Fibroblast of mammary gland (primary cell): ENCODE data around the gene DNAH10.

Source experiments
- DNase-seq: peaks from one replicate; pipeline ENCODE4 v3.0.0-alpha.2; 2010; ENCODE audit warnings: low read depth
- H3K4me3 ChIP-seq: 2 replicates; pipeline ENCODE4 v1.5.1; 2011; ENCODE audit warnings: low read depth, mild to moderate bottlenecking, low read length, moderate library complexity; ENCODE audit not compliant: control insufficient read depth
- CTCF ChIP-seq: conservative IDR thresholded peaks from 2 replicates; pipeline ENCODE4 v1.5.1; 2011; ENCODE audit warnings: low read depth, low read length, inconsistent platforms; ENCODE audit not compliant: control insufficient read depth, insufficient read depth

Gene DNAH10

GRCh38 chr12:123954647-123955350 is 192.7 kb downstream of the DNAH10 start:
- no peak overlapping the region for H3K4me3 ChIP-seq
- no peak for TF ChIP-seq CTCF

GRCh38 chr12:123956249-123956648 is 194.1 kb downstream of the DNAH10 start:
- TF ChIP-seq CTCF: no peak

More at GRCh38 chr12:123954647-123955350, 192.7 kb downstream of the DNAH10 start:
- DNase-seq: no peak

GRCh38 chr12:123957196-123957595 is 195.1 kb downstream of the DNAH10 start:
- TF ChIP-seq CTCF: no peak
- DNase-seq: no peak
- H3K4me3 ChIP-seq: no peak overlapping the region

More at GRCh38 chr12:123956249-123956648, 194.1 kb downstream of the DNAH10 start:
- no peak overlapping the region for H3K4me3 ChIP-seq
- no peak for DNase-seq

GRCh38 chr12:123958462-123958861 is 196.4 kb downstream of the DNAH10 start:
- no peak for DNase-seq

GRCh38 chr12:123958876-123959275 is 196.8 kb downstream of the DNAH10 start:
- no peak for TF ChIP-seq CTCF
- no peak overlapping the region for H3K4me3 ChIP-seq
- DNase-seq: no peak

More at GRCh38 chr12:123958462-123958861, 196.4 kb downstream of the DNAH10 start:
- H3K4me3 ChIP-seq: no peak overlapping the region
- TF ChIP-seq CTCF: no peak

- H3K4me3 ChIP-seq: no peak overlapping the region
- TF ChIP-seq CTCF: no peak
- no peak for DNase-seq
Observed at GRCh38 chr12:123960029-123960735, 198.1 kb downstream of the DNAH10 start.
